ENCODE data around the gene XK.
A peak's percentile ranks its signal among the peaks of the same experiment; 100 is the strongest.

Gene XK

DNA sequence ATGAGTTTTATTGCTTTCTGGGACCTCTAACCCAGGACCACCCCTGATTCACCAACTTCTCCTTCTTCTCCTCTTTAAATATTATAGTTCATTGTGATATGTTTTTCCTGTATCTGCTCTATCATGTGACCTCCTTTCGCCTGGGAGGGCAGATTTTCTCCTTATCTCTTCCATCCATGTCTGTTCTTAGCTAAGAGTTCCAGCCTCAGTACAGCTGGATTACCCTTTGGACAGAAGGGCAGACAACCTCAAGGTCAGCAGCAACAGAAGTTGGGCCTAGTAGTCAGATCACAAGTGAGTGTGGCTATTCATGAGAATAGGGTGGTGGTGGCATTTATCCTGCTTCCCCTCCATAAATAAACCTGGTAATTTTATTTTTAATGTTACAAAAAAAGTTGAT, 5.7 kb upstream of the XK start:
- DNase-seq: no peak

DNA sequence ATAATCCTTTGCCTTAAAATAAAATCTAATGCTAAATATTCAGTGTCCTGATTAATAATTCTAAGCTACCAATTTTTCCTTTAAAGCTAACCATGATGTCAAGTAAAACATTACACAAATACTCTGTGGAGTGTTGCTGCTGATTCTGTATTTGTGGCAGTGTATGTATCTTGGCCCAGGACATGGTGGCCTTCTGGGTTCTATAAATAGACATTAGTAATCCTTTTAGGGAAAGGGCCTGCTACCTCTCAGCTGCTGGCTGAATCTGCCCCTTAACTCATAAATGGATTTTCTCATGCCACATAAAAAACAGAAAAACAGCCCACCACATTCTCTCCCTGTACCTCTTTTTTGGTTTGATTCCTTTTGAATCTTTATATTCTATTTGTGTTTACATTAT, 1.2 kb upstream of the XK start:
- DNase-seq: peak in 1 of 14 donors; percentile 47

DNA sequence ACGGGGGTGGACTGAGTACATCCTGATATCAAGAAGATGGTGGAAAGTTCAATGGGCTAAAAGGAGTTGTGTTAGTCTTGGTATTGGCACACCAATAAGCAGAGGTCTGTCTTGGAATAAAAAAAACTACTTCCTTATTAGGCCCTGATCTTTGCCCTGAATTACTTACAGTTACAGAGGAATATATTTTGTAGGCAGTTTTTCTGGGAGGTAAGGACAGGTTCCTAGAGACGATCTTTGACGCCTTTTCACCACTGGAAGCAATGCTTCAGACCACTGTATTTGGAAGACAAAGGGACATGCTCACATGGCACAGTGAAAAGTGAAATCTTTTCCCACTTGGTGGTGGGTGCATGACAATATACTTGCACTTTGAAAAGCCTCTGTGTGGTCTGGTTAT, 618 bp upstream of the XK start:
- DNase-seq: peak in 1 of 14 donors; percentile 44

DNA sequence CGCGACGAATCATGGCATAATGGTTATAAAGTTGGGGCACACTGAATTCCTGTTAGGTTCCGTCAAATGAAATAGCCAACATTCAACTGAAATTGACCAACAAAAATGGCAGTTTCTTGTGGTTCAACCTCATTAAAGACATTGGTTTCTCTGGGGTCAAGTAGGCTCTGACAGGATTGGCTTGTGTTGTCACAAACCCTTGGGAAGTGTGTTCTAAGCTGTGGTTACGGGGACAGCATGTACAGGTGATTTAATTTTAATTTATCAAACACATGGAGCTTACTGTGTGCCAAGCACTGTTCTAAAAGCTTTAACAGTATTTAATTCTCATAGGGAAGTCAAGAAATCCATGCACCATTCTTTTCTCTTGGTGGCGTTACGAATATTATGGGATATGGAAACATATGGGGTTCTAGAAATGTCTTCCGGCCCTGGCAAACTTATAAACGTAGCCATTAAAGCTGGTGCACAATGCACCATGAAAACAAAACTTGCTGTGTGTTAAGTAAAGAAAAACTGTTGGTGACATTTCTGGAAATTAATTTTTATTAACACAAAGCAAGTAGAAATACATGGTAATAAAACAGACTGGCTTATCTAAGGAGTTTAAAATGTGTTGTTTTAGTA, 891 bp downstream of the XK start:
- DNase-seq: no peak

DNA sequence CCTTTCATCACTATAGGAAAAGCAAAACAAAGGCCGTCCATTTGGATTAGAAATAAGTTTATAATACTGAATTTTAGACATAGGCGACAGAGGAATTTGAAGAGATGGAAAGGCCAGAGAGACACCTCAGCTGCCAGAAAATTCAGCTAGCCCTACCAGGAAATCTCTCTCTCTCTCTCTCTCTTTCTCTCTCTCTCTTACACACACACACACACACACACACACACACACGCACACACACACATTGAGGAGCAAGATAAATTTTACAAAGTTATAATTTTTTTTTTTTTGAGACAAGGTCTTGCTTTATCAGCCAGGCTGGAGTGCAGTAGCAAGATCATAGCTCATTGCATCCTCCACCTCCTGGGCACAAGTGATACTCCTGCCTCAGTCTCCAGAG, 1.4 kb downstream of the XK start:
- DNase-seq: no peak

DNA sequence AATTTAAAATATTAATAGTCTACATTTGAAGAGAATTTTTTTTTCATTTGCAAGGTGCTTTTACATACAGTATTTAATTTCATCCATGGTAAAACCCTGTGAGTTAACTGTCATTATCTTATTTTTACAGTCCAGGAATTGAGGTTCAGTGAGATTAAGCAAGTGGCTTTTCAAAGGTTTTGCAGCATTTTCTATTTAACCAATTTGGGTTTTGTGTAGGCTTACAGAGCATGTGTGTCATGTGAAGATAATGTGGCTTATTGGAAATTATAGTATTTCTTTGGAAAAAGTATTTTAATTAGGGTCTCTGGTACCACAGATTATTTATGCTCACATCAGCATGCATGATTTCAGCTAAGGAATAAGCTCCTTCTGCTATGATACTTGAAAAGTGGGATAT, 4.5 kb downstream of the XK start:
- DNase-seq: no peak

DNA sequence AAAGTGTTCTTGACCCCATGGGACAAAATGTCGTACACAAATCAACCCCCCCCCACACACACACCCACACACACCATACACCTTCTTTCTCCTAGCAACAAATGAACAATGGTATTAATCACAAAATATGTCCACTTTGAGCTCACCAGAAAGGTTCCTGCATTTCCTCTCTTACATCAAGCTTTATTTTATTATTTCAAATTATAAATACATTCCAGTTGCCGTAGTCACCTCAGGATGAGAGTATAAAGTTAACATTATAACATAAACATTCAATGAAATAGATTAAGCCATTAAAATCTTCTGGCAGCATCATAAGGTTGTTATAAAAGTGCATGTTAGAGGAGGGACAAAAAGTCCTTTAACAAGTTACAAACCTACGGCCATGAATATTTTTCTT, 7.3 kb downstream of the XK start:
- DNase-seq: no peak

DNA sequence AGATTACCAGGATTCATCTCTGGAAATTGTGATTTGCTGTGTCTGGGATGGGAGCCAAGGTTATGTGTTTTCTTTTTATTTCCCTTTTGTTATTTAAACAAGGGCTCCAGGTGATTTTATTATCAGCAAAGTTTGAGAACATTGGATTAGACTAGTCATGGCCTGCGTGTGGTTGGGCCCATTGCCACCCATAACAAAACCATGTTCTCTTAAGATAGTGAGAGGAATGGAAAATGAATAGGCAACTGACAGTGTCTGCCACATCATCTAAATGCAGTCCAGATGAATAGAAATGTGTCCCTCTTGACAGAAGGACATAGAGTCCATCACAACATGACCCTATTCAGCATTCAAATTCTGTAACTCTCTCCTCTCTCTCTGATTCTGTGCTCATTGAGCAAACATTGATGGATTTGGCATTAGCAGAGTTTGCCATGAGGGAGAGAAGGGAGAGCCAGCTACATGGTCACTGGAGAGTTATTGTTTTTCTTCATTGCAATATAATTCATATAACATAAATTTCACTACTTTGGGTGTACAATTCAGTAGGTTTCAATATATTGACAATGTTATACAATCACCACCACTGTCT, 11.7 kb downstream of the XK start:
- no peak for DNase-seq

DNA sequence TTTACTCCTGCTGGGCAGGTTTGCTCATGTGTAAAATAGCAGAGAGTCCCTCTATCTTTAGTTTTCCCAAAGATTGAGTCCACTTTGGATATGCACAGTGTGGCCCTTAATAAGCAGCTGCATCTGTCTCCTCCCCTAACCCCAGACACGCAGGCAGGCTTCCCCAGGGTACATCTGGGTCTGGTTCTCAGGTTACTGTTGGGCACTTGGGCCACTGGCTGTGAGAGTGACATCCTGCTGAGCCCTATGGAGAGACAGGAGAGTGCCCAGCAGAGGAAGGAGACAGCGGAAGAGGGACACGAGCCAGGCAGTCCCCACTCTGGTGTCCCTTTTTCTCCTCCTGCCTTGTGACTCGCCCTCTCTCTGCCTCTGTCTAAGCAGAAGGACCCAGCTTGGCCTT, 16.0 kb downstream of the XK start:
- DNase-seq: no peak

DNA sequence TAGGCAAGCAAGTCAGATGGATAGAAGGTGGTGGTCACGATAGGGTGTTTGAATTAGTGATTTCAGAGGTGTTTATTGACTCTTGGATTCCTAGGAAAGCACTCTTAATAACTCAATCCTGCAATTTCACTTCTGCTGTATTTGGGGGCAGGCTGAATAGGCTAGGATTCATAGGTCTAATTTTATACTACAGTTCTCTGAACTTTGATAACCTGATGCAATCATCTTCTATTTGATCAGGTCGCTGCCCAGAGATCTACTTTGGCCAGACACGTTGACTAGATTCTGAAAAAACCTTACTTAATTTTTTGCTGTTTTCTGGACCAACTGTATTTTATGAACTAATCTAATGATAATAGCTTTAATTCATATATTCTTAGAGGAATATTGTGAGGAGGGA, 26.4 kb downstream of the XK start:
- DNase-seq: no peak

DNA sequence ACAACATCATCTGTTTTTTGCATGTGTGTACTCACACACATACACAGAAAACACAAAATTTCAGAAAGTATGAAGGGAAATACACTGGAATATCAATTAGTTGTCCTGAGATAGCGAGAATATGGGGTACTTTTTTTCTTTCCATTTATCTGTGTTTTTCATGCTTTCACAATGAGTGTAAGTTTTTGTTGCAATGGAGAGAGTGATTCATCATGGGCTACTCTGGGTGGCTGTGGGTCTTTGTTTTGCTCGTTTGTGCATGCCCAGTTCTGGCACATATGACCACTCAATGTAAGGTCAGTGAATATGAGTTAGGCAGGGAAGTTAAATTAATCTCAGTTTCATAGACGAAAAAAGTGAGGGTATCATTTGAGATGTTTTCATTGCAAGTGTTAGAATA, 26.9 kb downstream of the XK start:
- no peak for DNase-seq

DNA sequence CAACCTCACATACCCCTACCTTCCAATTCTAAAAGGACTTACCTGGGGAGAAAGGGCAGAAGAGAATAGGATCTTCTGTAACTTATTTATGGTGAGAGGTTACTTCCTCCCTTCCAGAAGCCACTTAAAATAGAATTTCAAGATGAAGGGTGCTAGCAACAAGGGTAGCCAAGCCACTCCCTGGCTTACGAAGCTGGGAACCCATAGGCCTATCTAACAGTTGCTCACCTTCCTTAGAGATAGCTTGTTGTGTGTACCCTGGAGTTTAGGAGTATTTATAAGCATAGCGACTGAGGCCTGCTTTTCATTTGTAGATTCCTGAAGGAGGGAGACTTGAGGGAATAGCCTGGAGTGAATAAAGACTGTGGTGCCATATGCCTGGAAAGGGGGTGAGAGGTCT, 28.9 kb downstream of the XK start:
- DNase-seq: no peak

DNA sequence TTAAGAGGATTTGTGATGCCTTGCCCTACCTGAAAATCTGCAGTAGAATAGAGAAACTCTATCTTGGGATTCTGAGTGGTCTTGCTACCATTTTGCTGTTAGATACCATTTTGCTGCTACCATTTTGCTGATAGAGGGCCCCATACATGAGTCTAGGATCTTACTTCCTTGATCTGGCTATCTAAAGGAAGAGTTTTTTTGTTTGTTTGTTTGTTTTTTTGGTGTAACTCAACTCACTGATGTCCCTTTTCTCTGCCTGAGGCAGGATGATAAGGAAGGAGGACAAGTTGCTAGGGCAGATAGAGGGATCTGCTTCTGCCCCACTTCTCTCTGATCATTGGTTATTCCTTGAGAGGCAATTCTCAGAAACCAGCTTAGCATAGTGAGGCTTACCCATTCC, 31.0 kb downstream of the XK start:
- DNase-seq: no peak

DNA sequence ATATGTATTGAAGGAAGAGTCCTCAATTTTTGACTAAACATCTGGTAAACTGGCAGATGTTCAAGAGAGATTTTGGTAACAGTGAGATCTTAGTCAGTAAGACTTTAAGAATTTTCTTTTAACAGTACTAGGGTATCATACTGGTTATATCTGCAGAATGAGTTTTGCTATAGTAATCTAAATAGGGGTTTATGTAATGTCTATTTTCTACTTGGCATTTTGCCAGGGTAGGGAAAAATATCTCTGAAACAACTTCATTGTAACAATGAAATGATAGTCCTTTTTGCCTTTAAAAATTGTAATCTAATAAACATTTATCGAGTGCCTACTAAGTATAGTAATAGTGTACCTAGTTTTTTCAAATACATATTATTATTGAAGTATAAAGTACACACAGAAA, 32.1 kb downstream of the XK start:
- no peak for DNase-seq

DNA sequence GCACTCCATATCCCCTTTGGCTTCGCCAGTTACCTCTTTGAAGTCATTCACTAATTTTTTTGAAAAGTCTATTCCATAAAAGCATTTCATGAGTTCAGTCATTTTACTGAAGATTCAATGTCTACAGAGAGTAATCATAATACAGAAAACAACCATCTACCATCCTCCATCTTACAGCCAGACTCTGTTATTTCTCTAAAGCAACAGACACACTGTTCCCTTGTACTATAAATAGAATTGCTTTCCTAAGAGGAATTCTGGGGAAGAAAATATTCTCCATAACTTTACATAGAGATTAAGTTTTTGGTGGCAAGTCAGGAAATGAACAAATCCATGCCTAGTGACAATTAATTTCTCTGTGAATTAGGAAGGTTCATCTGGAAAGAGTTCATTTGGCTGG, 37.0 kb downstream of the XK start:
- peak in 1 of 14 donors; percentile 14 for DNase-seq

DNA sequence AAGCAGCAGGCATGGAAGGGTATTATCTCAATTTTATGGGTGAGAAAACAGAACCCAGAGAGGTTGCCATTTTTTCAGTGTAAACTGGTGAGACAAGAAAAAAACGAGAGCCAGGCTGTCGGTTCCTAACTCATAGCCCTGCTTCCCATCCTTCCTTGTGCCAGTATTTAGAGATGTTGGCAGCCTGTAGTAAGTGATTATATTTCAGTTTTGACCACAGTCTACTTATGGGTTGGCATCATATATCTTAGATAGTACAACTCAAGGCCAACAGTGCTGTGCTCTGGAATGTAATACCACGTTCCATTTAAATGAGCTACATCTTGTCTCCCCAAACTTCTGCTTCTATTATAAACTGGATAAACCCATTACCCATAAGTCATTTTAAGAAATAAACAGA, 40.8 kb downstream of the XK start:
- DNase-seq: no peak

DNA sequence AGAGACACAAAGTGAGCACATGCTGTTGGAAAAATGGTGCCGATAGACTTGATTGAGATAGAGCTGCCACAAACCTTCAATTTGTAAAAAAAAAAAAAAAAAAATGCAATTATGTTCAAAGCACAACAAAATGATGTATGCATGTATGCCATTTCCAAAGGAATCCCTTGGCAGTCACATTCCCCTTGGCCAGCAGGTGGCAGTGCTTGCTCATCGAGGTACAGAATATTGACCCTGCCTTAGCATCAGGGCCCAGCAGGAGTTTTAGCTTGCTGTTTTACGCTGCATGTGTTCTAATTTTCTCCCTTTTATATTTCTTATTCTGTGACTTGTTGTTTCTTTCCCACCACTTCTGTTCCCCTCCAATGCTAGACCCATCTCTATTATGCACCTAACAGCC, 59.8 kb downstream of the XK start:
- peak in 12 of 14 donors; percentile 1 to 57 (median 20) for DNase-seq

DNA sequence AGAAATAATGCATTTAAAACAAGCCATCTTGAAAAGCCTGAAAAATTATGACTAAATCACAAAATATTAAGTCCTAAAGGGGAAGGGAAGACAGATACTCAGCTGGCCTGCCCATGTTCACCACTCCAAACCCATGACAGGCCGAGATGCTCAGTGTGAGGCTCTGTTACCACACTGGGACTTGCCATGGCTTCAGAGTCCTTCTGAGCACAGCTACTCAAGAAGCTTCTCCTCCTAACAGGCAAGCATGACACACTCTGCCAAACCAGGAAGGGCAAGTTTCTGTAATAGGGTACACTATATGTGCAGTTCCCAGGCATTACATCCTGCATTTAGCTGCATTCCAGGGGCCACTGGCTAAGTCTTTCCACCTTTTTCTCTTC, 60.2 kb downstream of the XK start:
- DNase-seq: no peak

DNA sequence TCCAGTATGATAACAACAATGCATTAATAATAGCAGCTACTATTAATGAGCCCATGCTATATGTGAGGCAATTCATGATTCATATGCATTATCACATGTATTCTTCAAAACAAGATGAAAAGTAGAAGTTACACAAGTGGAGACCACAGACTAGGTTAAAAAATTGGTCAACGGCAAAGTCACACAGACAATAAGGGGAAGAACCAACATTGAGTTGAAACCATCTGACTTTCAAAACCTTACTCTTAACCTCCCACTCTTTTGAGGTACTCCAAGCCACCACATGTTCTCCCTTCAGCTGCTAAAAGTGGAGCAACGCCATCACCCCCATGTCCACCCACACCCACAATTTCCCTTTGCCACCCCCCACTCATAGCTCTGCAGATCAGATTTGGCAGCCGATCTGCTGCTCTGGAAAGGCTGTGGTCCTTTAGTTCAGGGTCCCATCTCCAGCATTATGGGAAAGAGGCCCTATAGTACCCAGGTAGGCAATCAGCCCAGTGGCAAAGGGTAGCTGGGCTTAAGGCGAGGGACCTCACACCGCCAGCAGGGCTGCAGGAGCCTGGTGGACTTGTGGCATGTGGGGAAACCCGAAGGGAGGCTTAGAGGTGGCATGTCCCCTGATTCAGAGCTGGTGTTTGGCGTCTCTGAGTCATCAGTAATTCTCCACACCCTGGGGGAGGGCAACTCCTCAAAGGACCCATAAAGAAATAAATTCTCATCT, 60.8 kb downstream of the XK start:
- DNase-seq: no peak

DNA sequence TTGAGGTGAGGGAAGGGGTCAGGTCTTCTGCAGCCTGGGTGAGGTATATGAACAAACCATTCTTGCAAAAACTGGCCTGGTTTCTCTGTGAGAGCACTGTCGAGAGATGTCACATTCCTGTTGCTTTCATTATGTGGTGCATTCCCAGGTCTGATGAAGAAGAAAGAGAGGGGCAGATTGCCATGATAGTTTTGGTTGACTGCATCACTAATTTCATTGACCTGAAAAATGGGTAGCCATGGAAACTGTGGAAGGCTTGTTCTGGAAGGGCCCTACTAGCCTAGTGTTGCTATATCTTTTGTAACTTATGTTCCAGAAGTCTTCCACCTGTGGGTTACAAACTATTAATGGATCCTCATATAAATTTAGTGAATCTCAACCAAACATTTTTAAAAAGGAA, 61.4 kb downstream of the XK start:
- peak in 1 of 14 donors; percentile 2 for DNase-seq

DNA sequence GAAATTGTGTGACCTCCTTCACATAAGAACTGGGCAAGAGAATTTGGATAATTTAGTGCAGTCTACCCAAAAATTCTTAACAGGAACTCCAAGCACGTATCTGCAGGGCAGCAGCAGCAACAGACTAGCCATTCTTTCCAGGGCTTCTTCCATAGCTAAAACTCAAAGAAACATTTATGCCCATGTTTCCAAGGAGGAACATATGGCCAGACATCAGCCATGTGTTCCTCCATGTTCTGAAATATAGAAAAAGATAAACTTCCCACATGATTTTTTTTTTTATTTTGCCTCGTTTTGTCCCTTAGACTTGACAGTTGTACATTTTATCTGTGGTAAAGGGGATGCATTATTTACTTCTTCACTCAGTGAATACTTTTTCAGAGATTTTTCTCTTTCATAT, 66.7 kb downstream of the XK start:
- DNase-seq: no peak

DNA sequence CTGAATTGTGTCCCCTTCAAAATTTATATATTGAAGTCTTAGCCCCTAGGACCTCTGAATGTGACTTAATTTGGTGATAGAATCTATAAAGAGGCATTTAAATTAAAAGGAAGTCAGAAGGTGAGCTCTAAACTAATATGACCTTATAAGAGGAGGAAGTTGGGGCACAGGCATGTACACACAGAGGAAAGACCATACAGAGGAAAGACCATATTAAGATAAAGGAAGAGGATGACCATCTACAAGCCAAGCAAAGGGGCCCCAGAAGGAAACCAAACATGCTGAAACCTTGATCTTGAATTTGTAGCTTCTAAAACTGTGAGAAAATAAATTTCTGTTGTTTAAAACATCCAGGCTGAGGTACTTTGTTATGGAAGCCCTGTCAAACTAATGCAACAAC, 67.3 kb downstream of the XK start:
- no peak for DNase-seq

DNA sequence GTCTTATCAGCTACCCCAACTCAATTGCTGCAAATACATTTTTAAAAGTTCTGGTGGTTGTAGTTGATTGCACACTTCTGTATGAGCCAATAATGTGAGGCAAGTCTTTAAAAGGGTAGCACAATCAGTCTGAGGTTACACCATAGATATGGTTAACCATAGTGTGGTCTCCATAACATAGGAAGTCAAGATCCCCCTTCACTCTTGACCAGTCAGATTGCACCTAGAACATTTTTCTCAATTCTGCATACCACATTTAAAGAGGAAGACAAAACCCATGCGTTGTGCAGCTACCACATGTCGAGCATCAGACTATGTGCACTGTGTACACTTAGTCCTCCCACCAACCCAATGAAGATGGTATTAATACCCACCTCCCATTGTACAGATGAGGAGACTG, 67.8 kb downstream of the XK start:
- no peak for DNase-seq

DNA sequence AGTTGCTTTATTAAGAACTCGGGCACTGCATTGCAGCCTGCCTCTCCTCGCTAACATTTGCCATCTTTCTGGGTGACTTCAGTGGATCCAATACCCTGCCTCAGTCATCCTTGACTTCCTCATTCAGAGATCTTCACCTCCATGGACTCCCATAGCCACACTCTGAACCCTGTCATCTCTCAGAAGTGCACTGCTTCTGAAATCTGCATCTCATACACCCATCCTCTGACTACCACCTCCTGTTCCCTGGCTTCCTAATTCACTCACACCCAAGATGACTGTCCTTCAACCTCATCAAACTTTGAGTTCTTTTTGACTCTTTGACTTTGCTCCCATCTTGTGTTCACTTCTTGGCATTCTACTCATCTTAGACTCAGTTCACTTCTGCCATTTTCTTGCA, 68.9 kb downstream of the XK start:
- no peak for DNase-seq

Measured in C1 segment of cervical spinal cord (tissue), 14 donors.